NCI-H2196 (cell line): ENCODE data around the gene GRM1.
"Not testable (repeated sequence)": the region's sequence is repeated elsewhere in the genome, so short reads cannot be mapped to it uniquely, and the experiment has no call there.

ENCODE experiments used
- DNase-seq: peaks from one replicate; lab custom pipeline; 2025; ENCODE audit not compliant: unreplicated experiment; lab: John Stamatoyannopoulos, UW

GRM1 gene

GRCh38 chr6:146190581-146190980 lies 161.7 kb downstream of the GRM1 start:
- no peak for DNase-seq

DNA sequence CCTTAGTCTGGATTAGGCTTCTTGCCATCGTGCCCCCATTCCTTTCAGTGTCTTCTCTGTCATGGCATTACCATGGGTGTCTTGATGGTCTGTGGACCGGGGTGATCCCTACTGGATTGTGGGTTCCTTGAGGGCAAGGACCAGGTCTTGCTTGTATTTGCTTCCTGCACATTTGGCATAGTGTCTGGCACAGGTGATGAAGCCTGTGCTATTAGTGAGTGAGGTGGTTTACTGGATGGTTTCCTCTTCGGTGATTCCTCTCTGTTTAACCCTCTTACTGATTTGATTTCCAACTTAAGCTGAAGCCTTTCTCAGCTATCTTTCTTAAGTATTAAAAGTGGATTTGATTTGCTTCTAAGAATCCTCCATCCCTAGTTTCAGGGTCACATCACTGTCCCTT lies 162.3 kb downstream of the GRM1 start:
- no peak for DNase-seq

- no peak for DNase-seq
These were observed 162.8 kb downstream of the GRM1 start for GRCh38 chr6:146191612-146192011.

DNA sequence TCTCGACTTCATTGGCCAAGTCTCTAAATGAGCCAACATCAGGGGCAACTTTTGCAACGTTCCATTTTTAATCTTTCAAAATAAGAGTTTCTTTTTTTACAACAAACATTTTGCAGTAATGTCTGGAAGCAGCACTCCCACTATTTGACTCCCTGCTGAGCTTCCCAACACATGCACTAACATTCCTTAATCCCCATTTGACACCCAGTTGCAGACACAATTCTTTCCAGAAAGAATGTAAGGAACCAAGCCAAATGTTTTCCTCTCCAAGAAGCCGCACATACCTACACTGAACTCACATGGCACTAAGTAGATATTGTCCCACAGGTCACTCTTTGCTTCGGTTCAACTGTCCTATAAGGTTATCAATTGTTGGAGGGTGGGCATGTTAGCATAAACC lies 165.6 kb downstream of the GRM1 start:
- no peak for DNase-seq

DNA sequence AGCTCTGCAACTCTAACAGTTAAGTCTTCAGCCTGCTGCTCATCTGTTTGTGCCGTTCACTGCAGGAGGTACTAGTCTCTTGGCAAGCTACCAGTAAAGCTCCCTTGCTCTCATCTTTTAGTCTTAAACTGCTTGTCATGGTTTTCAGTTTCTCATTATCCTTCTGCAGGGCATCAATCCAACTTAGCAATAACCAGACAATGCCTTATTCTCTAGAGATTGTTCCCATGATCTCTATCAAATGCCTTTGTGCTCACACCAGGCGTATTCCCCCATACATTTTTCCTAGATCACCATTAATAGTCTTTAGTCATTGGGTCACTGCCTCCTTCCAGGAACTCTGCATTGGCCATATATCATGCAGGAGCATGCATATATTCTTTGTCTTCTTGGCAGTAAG lies 171.3 kb downstream of the GRM1 start:
- DNase-seq: no peak

DNA sequence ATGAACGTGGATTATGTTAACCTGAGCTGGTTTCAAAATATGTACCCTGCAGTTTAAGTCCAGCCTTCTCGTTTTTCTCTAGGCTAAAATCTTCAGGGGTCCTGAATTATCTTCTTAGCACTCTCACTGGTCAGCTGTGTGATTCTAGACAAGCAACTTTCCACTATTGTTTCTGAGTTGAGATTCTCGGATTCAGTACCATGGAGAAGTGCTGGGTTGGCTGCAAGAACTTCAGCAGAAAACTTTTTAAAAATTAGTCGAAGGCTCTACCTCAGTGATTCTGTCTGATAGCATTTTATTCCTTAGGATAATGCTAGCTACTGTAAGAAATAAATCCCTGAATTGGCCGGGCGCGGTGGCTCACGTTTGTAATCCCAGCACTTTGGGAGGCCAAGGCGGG lies 173.7 kb downstream of the GRM1 start:
- no peak for DNase-seq

GRCh38 chr6:146209942-146210341 lies 181.1 kb downstream of the GRM1 start:
- no peak for DNase-seq

GRCh38 chr6:146210406-146211083 lies 181.7 kb downstream of the GRM1 start:
- DNase-seq: no peak

DNA sequence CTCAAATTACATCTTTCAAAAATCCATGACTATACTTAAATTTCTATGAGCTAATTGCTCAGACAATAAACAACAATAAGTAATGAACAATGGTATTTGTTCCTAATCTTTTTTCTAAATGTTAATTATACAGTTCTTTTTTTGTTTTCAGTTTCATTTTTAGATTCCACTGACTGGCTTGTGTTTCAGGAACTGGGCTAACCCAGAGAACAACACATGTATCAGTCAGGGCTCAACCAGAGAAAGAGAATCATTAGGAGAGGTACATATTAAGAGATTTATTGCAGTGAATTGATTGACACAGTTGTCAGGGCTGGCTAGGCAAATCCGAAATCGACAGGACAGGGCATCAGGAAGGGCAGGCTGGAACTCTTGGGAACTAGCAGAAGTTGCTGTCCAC lies 182.8 kb downstream of the GRM1 start:
- DNase-seq: no peak

GRCh38 chr6:146212781-146213180 lies 183.9 kb downstream of the GRM1 start:
- no peak for DNase-seq

- no peak for DNase-seq
These were observed 190.2 kb downstream of the GRM1 start for GRCh38 chr6:146219101-146219500.

- DNase-seq: no peak
These were observed 195.6 kb downstream of the GRM1 start for GRCh38 chr6:146224449-146224848.

DNA sequence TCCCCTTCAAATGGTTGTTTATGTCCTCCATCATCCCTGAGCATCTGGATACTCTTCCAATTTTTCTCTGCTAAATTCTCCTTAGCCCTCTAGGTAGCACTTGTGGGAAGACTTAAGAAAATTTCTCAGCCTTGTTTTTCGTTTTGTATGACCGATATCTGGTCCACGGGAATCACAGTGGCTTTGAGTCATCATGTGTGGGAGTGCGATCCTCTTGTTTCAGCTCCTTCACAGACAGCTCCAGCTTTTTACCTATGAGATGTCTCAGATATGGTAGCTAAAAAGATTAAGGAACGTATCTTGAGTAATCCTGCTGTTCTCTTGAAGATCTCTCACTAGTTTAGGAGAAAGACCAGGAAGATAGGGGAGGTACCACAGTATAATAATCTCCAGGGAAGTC lies 196.1 kb downstream of the GRM1 start:
- DNase-seq: no peak

DNA sequence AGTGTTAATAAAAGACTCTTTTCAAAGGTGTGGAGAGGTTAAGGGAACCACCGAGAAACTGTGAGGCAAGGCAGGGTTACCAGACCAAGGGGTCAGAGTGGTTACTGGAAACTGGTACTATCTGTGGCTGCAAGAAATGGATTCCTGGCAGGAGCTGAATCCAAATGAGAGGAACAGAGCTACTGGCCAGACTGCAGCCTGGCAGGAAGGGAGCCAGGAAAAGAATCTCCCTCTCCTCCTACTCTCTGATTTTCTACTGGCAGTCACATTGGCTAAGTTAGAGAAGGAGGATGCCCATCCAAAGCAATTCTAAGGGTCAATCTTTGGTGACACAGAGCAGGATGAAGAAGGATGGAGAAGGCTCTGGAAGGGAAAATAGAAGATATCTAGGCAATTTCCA lies 211.5 kb downstream of the GRM1 start:
- DNase-seq: no peak

GRCh38 chr6:146240807-146241206 lies 211.9 kb downstream of the GRM1 start:
- no peak for DNase-seq

DNA sequence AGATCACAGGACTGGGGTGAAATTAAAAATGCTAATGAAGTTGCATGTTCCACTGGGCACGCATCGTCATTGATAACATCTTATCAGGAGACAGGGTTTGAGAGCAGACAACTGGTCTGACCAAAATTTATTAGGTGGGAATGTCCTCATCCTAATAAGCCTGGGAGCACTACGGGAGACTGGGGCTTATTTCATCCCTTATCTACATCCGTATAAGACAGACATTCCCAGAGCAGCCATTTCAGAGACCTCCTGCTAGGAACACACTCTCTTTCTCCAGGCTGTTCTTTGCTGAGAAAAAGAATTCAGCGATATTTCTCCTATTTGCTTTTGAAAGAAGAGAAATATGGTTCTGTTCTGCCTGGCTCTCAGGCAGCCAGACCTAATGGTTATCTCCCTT lies 214.8 kb downstream of the GRM1 start:
- DNase-seq: not testable (repeated sequence)

DNA sequence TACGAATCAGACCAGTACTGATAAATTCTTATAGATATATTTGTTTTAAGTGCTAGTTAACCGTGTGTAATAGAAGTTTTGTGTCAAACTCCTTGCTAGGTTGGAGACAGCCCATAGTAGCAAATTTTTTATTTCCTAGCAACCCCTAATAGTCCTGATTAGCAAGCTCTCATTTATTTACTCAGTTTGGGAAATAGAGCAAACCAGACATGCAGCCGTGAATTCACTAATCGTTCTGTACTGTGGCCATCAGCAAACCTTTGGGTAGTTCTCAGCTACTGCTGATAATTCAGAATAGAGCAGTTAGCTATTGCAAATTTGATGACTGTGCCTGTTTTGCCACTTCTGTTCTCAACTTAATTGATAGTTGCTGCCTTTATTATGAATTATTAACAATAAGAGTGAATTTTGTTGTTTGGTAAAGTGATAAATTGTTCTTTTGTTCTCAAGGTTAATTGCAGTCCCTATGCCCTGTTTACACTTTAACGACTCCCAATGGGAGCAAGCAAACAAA lies 215.8 kb downstream of the GRM1 start:
- no peak for DNase-seq

DNA sequence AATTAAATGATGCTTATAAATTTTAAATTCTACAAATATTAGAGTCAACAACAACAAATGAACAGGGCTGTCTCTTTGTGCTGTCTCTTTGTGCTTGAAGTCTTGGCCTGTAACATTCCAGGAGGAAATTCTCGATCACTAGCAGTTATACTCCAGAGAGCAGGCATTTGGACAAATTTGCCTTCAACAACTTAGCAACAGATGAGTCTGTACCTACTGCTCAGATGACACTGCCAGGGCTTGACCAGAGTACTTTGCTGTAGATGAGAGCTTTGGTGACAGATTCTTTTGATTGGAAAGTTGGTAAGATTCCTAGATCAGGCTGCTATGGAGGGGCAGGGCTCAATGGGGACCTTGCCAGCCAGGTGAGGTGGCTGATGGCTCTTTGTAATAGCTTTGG lies 217.2 kb downstream of the GRM1 start:
- DNase-seq: no peak

DNA sequence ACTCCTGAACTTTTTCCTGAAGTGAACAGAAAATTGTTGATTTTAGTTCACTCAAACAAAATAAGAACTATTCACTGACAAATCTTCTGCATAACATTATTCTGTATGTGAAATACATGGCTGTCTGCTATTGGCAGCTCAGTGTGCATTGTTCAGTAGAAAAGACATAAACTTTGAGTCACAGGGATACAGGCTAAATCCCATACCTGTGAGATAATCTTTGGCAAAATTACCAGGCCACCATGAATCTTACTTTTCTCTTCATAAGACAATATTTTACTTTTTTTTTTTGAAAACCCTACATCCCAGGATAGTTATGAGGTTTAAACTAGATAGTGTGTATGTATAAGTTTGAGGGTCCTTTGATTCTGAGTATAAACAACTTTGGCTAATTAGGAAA lies 224.8 kb downstream of the GRM1 start:
- no peak for DNase-seq

DNA sequence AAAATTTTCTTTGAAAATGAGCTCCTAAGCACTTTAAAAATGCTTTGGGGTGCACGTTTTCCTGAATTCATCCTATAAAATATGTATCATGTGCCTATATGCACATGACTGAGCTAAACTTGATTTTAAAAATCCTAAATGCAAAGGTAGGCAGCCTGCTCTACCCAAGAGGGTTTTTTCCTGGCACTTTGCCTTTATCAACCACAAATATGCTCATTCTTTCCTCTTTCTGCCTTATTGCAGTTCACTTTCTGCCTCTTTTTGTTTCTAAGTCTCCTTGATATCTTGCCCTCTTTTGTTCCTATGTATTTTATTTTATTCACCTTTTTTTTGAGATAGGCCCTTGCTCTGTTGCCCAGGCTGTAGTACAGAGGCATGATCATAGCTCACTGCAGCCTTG lies 229.3 kb downstream of the GRM1 start:
- DNase-seq: no peak

GRCh38 chr6:146260886-146261285 lies 232.0 kb downstream of the GRM1 start:
- no peak for DNase-seq

DNA sequence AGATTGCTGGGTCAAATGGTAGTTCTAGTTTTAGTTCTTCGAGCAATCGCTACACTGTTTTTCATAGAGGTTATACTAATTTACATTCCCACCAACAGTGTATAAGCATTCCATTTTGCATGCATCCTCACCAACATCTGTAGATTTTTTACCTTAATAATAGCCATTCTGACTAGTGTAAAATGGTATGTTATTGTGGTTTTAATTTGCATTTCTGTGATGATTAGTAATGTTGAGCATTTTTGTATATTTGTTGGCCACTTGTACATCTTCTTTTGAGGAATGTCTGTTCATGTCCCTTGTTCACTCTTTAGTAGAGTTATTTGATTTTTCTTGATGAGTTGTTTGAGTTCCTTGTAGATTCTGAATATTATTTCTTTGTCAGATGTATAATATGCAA lies 236.2 kb downstream of the GRM1 start:
- DNase-seq: no peak

GRCh38 chr6:146267447-146267846 lies 238.6 kb downstream of the GRM1 start:
- DNase-seq: no peak
